ENCODE results near the gene UQCRHL.

UQCRHL gene

DNA sequence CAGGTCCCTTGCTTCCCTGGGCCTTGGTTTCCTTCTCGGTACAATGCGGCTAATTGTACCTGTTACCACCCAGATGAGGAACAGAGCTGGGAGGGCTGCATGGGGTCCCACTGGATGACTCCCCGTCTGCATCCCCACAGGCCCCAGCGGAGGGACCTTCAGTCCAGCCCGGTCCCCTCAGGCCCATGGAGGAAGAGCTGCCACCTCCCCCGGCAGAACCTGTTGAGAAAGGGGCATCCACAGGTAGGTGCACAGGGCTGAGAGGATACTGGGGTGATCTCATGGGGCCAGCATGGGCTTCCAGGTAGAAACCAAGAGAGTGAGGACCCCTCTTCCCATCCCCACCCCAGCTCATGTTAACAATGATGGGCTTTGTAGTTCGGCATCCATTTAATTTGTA lies 39.1 kb downstream of the UQCRHL start:
- H3K36me3 ChIP-seq (replicated peaks; ENCODE audit: low read depth, low read length), result no peaks in the 10 kb centered on the region
- H3K27ac ChIP-seq (ENCODE audit: low read length), result no peak overlapping the region
- H2AFZ ChIP-seq (ENCODE audit: low read depth, low read length), result no peak overlapping the region
- no peak overlapping the region for H3K9ac ChIP-seq (ENCODE audit: low read length)
- TF ChIP-seq EZH2phosphoT487 (IDR thresholded peaks at IDR 0.05; ENCODE audit: low read depth), result no peak
- TF ChIP-seq, protein P1, sequence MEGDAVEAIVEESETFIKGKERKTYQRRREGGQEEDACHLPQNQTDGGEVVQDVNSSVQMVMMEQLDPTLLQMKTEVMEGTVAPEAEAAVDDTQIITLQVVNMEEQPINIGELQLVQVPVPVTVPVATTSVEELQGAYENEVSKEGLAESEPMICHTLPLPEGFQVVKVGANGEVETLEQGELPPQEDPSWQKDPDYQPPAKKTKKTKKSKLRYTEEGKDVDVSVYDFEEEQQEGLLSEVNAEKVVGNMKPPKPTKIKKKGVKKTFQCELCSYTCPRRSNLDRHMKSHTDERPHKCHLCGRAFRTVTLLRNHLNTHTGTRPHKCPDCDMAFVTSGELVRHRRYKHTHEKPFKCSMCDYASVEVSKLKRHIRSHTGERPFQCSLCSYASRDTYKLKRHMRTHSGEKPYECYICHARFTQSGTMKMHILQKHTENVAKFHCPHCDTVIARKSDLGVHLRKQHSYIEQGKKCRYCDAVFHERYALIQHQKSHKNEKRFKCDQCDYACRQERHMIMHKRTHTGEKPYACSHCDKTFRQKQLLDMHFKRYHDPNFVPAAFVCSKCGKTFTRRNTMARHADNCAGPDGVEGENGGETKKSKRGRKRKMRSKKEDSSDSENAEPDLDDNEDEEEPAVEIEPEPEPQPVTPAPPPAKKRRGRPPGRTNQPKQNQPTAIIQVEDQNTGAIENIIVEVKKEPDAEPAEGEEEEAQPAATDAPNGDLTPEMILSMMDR (IDR thresholded peaks at IDR 0.05; ENCODE audit: low read depth, low read length), result no peak
- H4K20me1 ChIP-seq (ENCODE audit: insufficient read depth, low read length), result no peaks in the 10 kb centered on the region
- peaks cover 7% of the 10 kb centered on the region; the same call in 1 of the 2 replicates for H3K4me1 ChIP-seq (ENCODE audit: low read length)
- no peaks in the 10 kb centered on the region for H3K79me2 ChIP-seq (ENCODE audit: low read length)
- no peaks in the 10 kb centered on the region for H3K27me3 ChIP-seq (ENCODE audit: low read depth, low read length)
- no peak overlapping the region for H3K4me2 ChIP-seq (ENCODE audit: low read length)
- no peak overlapping the region for H3K4me3 ChIP-seq (ENCODE audit: low read length)
- no peaks in the 10 kb centered on the region for H3K9me3 ChIP-seq (ENCODE audit: insufficient read depth, low read length)

DNA sequence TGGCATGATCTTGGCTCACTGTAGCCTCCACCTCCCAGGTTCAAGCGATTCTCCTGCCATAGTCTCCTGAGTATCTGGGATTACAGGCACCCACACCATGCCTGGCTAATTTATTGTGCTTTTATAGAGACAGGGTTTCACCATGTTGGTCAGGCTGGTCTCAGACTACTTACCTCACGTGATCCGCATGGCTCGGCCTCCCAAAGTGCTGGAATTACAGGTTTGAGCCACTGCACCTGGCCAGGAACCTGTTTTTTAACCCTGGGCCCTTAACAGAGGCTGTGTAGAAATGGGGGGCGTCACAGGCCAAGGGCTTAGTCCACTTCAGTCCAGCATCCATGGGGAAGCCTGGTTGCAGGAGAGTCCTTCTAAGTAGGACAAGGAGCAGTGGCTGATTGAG lies 39.5 kb downstream of the UQCRHL start:
- Histone ChIP-seq H3K4me2 (ENCODE audit: low read length) (no peak overlapping the region), H3K9ac (ENCODE audit: low read length) (no peak overlapping the region), H2AFZ (ENCODE audit: low read depth, low read length) (no peak overlapping the region), H3K27ac (ENCODE audit: low read length) (no peak overlapping the region), H3K4me1 (ENCODE audit: low read length) (peaks cover 7% of the 10 kb centered on the region; the same call in 1 of the 2 replicates), H3K9me3 (ENCODE audit: insufficient read depth, low read length) (no peaks in the 10 kb centered on the region), H4K20me1 (ENCODE audit: insufficient read depth, low read length) (no peaks in the 10 kb centered on the region), H3K4me3 (ENCODE audit: low read length) (no peak overlapping the region), H3K79me2 (ENCODE audit: low read length) (no peaks in the 10 kb centered on the region), H3K27me3 (ENCODE audit: low read depth, low read length) (no peaks in the 10 kb centered on the region), H3K36me3 (replicated peaks; ENCODE audit: low read depth, low read length) (no peaks in the 10 kb centered on the region)
- TF ChIP-seq EZH2phosphoT487 (IDR thresholded peaks at IDR 0.05; ENCODE audit: low read depth), result no peak
- TF ChIP-seq, protein P1 (IDR thresholded peaks at IDR 0.05; ENCODE audit: low read depth, low read length), result no peak

DNA sequence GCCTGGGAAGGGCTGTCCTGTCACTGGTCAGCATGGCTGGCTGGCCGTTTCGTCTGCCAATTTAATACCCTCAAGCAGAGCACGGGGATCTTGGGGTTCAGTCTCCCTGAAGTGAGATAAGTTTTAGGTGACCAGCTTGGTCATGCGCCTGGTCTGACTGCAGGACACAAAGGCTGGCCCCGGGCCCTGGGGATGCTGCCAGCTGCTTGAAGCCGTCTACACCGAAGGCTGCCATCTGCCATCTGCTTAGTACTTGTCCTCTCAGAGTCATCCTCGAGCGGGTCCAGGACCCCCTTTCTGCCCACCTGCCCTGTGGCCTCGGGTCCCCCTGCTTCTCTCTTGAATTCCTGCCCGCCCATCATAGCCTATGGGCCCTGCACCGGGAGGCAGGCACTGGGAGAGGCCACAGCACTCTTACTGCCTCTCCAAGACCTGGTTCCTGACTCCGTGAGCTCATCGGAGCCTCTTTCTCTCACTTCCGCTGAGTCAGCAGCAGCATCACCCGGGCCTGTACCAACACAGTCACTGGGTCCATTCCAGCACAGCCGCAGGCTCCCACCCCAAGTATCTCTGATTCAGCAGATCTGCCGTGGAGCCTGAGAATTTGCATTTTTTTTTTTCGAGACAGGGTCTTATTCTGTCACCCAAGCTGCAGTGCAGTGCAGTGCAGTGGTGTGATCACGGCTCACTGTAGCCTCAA lies 41.8 kb downstream of the UQCRHL start:
- Histone ChIP-seq H4K20me1 (ENCODE audit: insufficient read depth, low read length) (no peaks in the 10 kb centered on the region), H3K36me3 (replicated peaks; ENCODE audit: low read depth, low read length) (no peaks in the 10 kb centered on the region), H3K4me3 (ENCODE audit: low read length) (peak overlapping the region; percentile 51; the same call in 1 of the 2 replicates), H2AFZ (ENCODE audit: low read depth, low read length) (peak overlapping the region; percentile 65; the same call in 1 of the 2 replicates), H3K4me2 (ENCODE audit: low read length) (peak overlapping the region; percentile 52), H3K9me3 (ENCODE audit: insufficient read depth, low read length) (no peaks in the 10 kb centered on the region), H3K27ac (ENCODE audit: low read length) (no peak overlapping the region), H3K9ac (ENCODE audit: low read length) (no peak overlapping the region), H3K27me3 (ENCODE audit: low read depth, low read length) (no peaks in the 10 kb centered on the region), H3K79me2 (ENCODE audit: low read length) (no peaks in the 10 kb centered on the region), H3K4me1 (ENCODE audit: low read length) (peaks cover 7% of the 10 kb centered on the region; the same call in 1 of the 2 replicates)
- no peak for TF ChIP-seq EZH2phosphoT487 (IDR thresholded peaks at IDR 0.05; ENCODE audit: low read depth)
- TF ChIP-seq, protein P1 (IDR thresholded peaks at IDR 0.05; ENCODE audit: low read depth, low read length), result no peak

DNA sequence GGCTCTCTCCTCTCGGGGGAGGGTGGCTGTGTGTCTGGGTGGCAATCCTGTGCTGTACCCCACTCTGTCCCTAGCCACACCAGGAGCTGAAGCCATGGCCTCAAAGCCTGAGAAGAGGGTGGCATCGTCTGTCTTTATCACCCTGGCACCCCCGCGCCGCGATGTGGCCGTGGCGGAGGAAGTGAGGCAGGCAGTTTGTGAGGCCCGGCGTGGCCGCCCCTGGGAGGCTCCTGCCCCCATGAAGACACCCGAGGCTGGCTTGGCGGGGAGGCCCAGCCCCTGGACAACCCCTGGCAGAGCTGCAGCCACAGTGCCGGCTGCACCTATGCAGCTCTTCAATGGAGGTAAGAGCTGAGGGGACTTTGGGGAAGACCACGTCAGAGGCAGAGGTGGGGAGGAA lies 42.6 kb downstream of the UQCRHL start:
- no peak overlapping the region for H3K4me2 ChIP-seq (ENCODE audit: low read length)
- no peak overlapping the region for H3K9ac ChIP-seq (ENCODE audit: low read length)
- no peaks in the 10 kb centered on the region for H3K36me3 ChIP-seq (replicated peaks; ENCODE audit: low read depth, low read length)
- peaks cover 7% of the 10 kb centered on the region; the same call in 1 of the 2 replicates for H3K4me1 ChIP-seq (ENCODE audit: low read length)
- no peak overlapping the region for H2AFZ ChIP-seq (ENCODE audit: low read depth, low read length)
- no peak overlapping the region for H3K4me3 ChIP-seq (ENCODE audit: low read length)
- no peak overlapping the region for H3K27ac ChIP-seq (ENCODE audit: low read length)
- no peaks in the 10 kb centered on the region for H3K9me3 ChIP-seq (ENCODE audit: insufficient read depth, low read length)
- no peaks in the 10 kb centered on the region for H3K79me2 ChIP-seq (ENCODE audit: low read length)
- no peaks in the 10 kb centered on the region for H3K27me3 ChIP-seq (ENCODE audit: low read depth, low read length)
- no peak for TF ChIP-seq EZH2phosphoT487 (IDR thresholded peaks at IDR 0.05; ENCODE audit: low read depth)
- TF ChIP-seq, protein P1 (IDR thresholded peaks at IDR 0.05; ENCODE audit: low read depth, low read length), result no peak
- H4K20me1 ChIP-seq (ENCODE audit: insufficient read depth, low read length), result no peaks in the 10 kb centered on the region
